Testis (tissue), 3 donors: ENCODE results near the gene PHF21A. TPM values are rescaled to one million over a fixed set of nuclear protein-coding genes. Genes with fewer than 3 reads are reported as not detected.

Source experiments
- DNase-seq: peaks from one replicate; pipeline ENCODE4 v3.0.0-alpha.2; 2019
- H3K27ac ChIP-seq, 2 donors: fragments of 200-600 bp; sonication (generic); one replicate each; pipeline ENCODE4 v1.5.1; 2019
- H3K27me3 ChIP-seq: fragments of 200-600 bp; sonication (generic); one replicate; pipeline ENCODE4 v1.5.1; 2019
- H3K36me3 ChIP-seq: fragments of 200-600 bp; sonication (generic); one replicate; pipeline ENCODE4 v1.5.1; 2017; ENCODE audit warnings: low read depth; ENCODE audit errors: missing control alignments
- H3K4me1 ChIP-seq: fragments of 200-600 bp; sonication (generic); one replicate; pipeline ENCODE4 v1.5.1; 2019
- H3K4me3 ChIP-seq, 2 donors: fragments of 200-600 bp; sonication (generic); one replicate each; pipeline ENCODE4 v1.5.1; 2017 to 2019
- H3K9me3 ChIP-seq: fragments of 200-600 bp; sonication (generic); one replicate; pipeline ENCODE4 v1.5.1; 2017
- POLR2A ChIP-seq: fragments of 450-650 bp; IDR thresholded peaks from one replicate; pipeline ENCODE4 v1.6.1; 2017; ENCODE audit warnings: antibody characterized with exemption, mild to moderate bottlenecking, moderate library complexity
- WGBS, 2 donors: methylation state at CpG; one replicate each; pipeline ENCODE4 v1.1.5; 2018; 5-methylcytosine and 5-hydroxymethylcytosine counted together
- intact Hi-C: fragments of 100-400 bp; cut with DNase I; formaldehyde crosslinking; loops from one replicate; pipeline ENCODE4 v1.15.1; 2023; ENCODE audit warnings: low total_unique reads
- polyA plus RNA-seq: library from polyadenylated mRNA; stranded (reverse); fragments of 350-450 nt; fragmentation: Illumina TruSeq; extraction: RNeasy Lipid Tissue Mini Kit (QIAGEN cat#74804); gene quantifications from one replicate; pipeline ENCODE4 v1.2.3, GENCODE V29; 2014; ENCODE audit warnings: low read depth, low replicate concordance; ENCODE audit not compliant: insufficient read depth
- total RNA-seq, 2 donors: library from RNA; depleted of rRNA; stranded (reverse); fragments of >200 nt; gene quantifications; one replicate each; pipeline ENCODE4 v1.2.3, GENCODE V29; 2016
- TF ChIP-seq, protein P1 (sequence below), 3 experiments: fragments of 450-650 bp in 2 of 3; fragments of 200-600 bp in 1 of 3; sonication (generic) in 1 of 3; IDR thresholded peaks; one replicate each; pipeline ENCODE4 v1.5.1; 2016 to 2019; ENCODE audit warnings: antibody characterized with exemption in 3 of 3, mild to moderate bottlenecking in 2 of 3, moderate library complexity in 1 of 3

Gene PHF21A
- total and polyA plus RNA-seq, 3 donors from 2014 or later = 53.5 to 83.2 (median 56.6) TPM

DNA sequence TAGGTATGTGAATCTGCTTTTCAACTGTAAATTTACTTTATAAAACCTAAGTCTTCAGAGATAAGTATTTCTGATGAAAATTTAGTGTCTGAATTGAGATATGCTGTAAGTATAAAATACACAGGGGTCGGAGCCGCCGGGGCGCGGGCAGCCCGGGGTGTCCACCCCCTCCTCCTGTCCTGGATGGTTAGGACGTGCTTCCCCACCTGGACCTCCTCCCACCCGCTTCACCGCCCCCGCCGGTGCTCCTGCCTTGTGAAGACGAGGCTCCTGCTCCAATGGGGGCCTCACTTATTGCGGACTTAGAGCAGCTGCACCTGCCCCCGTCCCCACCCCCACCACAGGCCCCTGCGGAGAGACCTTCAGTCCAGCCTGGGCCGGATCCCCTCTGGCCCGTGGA is 21.3 kb upstream of the PHF21A start:
- Histone ChIP-seq H3K4me1 (no peaks in the 10 kb centered on the region), H3K36me3 (no peaks in the 10 kb centered on the region), H3K27ac (no peak overlapping the region), H3K4me3 (peak overlapping the region in 1 of 2 donors; percentile 13), H3K9me3 (no peaks in the 10 kb centered on the region), H3K27me3 (no peaks in the 10 kb centered on the region)
- WGBS, 2 donors = 50 to 51% methylated on average over 14 to 17 of the region's 17 CpGs
- TF ChIP-seq, protein P1, sequence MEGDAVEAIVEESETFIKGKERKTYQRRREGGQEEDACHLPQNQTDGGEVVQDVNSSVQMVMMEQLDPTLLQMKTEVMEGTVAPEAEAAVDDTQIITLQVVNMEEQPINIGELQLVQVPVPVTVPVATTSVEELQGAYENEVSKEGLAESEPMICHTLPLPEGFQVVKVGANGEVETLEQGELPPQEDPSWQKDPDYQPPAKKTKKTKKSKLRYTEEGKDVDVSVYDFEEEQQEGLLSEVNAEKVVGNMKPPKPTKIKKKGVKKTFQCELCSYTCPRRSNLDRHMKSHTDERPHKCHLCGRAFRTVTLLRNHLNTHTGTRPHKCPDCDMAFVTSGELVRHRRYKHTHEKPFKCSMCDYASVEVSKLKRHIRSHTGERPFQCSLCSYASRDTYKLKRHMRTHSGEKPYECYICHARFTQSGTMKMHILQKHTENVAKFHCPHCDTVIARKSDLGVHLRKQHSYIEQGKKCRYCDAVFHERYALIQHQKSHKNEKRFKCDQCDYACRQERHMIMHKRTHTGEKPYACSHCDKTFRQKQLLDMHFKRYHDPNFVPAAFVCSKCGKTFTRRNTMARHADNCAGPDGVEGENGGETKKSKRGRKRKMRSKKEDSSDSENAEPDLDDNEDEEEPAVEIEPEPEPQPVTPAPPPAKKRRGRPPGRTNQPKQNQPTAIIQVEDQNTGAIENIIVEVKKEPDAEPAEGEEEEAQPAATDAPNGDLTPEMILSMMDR (IDR thresholded peaks at IDR 0.05) = no peak
- no peak for TF ChIP-seq POLR2A
- intact Hi-C loops = no loop called here
- DNase-seq = no peak

DNA sequence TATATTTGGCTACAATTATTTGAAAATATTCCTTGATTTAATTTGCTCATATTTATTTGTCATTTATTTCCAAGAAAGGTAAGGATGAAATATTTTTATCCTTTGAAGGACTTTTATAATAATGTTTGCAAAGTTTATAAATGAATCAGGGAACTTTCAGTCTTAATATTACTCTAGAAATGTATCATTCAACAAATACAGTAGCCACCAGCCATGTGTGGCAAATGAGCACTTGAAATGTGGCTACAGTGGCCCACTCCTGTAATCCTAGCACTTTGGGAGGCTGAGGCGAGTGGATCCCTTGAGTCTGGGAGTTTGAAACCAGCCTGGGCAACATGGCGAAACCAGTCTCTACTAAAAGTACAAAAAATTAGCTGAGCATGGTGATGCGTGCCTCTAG is 20.3 kb upstream of the PHF21A start:
- H3K36me3 ChIP-seq = no peaks in the 10 kb centered on the region
- no peaks in the 10 kb centered on the region for H3K4me1 ChIP-seq
- H3K27me3 ChIP-seq = no peaks in the 10 kb centered on the region
- intact Hi-C loops = no loop called here
- H3K4me3 ChIP-seq = no peak overlapping the region
- TF ChIP-seq, protein P1 (IDR thresholded peaks at IDR 0.05) = no peak
- no peak for TF ChIP-seq POLR2A
- no peaks in the 10 kb centered on the region for H3K9me3 ChIP-seq
- WGBS, 2 donors = 93 to 98% methylated on average over 3 of the region's 3 CpGs
- DNase-seq = no peak
- H3K27ac ChIP-seq = no peak overlapping the region

DNA sequence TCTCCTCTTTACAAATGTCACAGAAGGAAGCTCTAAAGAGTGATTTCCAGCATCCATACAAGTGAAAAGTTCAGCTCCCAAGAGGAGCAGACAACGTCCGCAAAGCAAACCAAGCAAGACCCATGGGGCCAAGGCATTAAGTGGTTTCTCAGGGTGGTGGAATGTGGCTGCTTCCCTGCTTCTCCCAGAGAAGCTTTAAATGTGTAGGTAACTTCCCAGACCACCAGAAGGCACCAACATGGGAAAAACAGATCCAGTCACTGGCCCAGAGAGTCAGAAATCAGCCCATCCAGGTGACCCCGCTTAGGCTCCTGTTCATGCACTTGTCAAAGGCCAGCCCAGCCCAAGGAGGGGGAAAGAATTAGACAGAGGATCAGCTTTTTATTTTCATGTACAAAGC is 13.3 kb upstream of the PHF21A start:
- Histone ChIP-seq H3K27ac (no peak overlapping the region), H3K4me1 (no peaks in the 10 kb centered on the region), H3K9me3 (no peaks in the 10 kb centered on the region), H3K36me3 (no peaks in the 10 kb centered on the region), H3K4me3 (no peak overlapping the region), H3K27me3 (no peaks in the 10 kb centered on the region)
- no peak for TF ChIP-seq POLR2A
- TF ChIP-seq, protein P1 (IDR thresholded peaks at IDR 0.05) = no peak
- 87 to 90% methylated on average over 3 of the region's 3 CpGs for WGBS, 2 donors
- intact Hi-C loops = loop anchor here (10.0 kb wide), 1 partner anchor 80 kb away; no protein-coding TSS in a partner anchor
- DNase-seq = no peak

DNA sequence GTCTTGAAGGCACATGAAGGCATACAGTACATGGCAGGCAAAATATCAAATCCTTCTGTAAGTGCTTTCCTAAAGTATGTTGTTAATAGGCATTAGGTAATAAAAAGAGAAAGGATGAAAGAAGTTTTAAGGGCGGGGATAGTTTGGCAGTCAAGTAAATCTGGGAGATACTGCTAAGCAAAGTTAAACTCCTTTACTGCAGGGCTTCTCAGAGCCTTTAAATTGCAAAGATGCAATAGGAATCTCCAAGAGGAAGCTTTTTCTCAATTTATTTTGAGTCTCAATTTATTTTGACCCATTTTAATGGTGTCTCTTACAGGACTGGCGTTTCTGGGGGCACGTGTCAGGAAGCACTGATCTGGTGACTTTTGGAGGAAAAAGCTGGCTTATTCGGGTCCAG is 12.8 kb upstream of the PHF21A start:
- Histone ChIP-seq H3K27me3 (no peaks in the 10 kb centered on the region), H3K4me3 (no peak overlapping the region), H3K27ac (no peak overlapping the region), H3K9me3 (no peaks in the 10 kb centered on the region), H3K4me1 (no peaks in the 10 kb centered on the region), H3K36me3 (no peaks in the 10 kb centered on the region)
- WGBS, 2 donors = 90 to 96% methylated on average over 4 of the region's 4 CpGs
- intact Hi-C loops = loop anchor here (10.0 kb wide), 1 partner anchor 81 kb away; no protein-coding TSS in a partner anchor
- TF ChIP-seq, protein P1 (IDR thresholded peaks at IDR 0.05) = no peak
- no peak for TF ChIP-seq POLR2A
- DNase-seq = no peak

DNA sequence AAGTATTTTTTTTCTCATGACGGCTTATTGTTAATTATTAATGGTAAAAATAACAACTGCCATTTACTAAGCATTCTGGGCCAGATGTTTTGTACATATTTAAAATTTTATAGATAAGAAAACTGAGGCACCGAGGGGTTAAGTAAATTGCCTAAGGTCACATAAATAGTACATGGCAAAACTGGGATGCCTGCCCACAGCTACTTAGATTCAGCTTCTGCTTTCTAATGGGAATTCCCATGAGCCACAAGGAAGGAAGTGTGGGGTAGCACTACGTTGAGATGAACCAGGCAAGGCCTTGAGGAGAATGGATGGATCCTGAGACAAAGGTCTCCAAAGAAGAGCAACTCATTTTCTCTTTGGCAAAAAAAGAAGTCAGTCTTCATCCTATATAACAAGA is 11.9 kb upstream of the PHF21A start:
- WGBS, 2 donors = 68 to 70% methylated on average over 3 of the region's 3 CpGs
- Histone ChIP-seq H3K27ac (no peak overlapping the region), H3K4me1 (no peaks in the 10 kb centered on the region), H3K4me3 (no peak overlapping the region), H3K27me3 (no peaks in the 10 kb centered on the region), H3K36me3 (no peaks in the 10 kb centered on the region), H3K9me3 (no peaks in the 10 kb centered on the region)
- TF ChIP-seq POLR2A = no peak
- TF ChIP-seq, protein P1 (IDR thresholded peaks at IDR 0.05) = no peak
- intact Hi-C loops = loop anchor here (10.0 kb wide), 1 partner anchor 82 kb away; no protein-coding TSS in a partner anchor
- no peak for DNase-seq
